MCF 10A (cell line): ENCODE measurements around the gene PFKP. TPM values are rescaled to one million over a fixed set of nuclear protein-coding genes. Genes with fewer than 3 reads are reported as not detected.

Experiments used
- BruUV-seq: library from RNA; stranded (reverse); fragments of 400-500 nt; replicated peaks from 2 replicates; lab custom pipeline; 2021; lab: Mats Ljungman, UMichigan
- CTCF ChIA-PET: fragments of 300-600 bp; sonication (Branson Sonifier 250); formaldehyde crosslinking; extraction: SDS; loops from one replicate; lab custom pipeline; 2021; ENCODE audit warnings: antibody characterized with exemption, inconsistent platforms; lab: Yijun Ruan, JAX
- POLR2A ChIA-PET: fragments of 300-600, 350-650 bp; sonication (Branson Sonifier 250); formaldehyde crosslinking; extraction: SDS; loops from one replicate; lab custom pipeline; 2020; ENCODE audit warnings: antibody characterized with exemption, inconsistent platforms; lab: Yijun Ruan, JAX
- DNase-seq: peaks from one replicate; pipeline ENCODE4 v3.0.0-alpha.2; 2018; ENCODE audit not compliant: unreplicated experiment
- H3K27ac Mint-ChIP-seq: one replicate; pipeline ENCODE4 v1.8.0; 2022; ENCODE audit warnings: mild to moderate bottlenecking, low read depth, mixed read lengths; ENCODE audit not compliant: unreplicated experiment
- H3K27me3 Mint-ChIP-seq: one replicate; pipeline ENCODE4 v1.8.0; 2022; ENCODE audit warnings: mixed read lengths; ENCODE audit not compliant: insufficient read depth, unreplicated experiment
- H3K36me3 Mint-ChIP-seq: one replicate; pipeline ENCODE4 v1.8.0; 2022; ENCODE audit warnings: mild to moderate bottlenecking, moderate library complexity, mixed read lengths; ENCODE audit not compliant: insufficient read depth, unreplicated experiment
- H3K4me1 Mint-ChIP-seq: one replicate; pipeline ENCODE4 v1.8.0; 2022; ENCODE audit warnings: mixed read lengths; ENCODE audit not compliant: insufficient read depth, unreplicated experiment
- H3K4me3 Mint-ChIP-seq: one replicate; pipeline ENCODE4 v1.8.0; 2022; ENCODE audit warnings: mild to moderate bottlenecking, moderate library complexity, mixed read lengths; ENCODE audit not compliant: unreplicated experiment
- H3K9me3 Mint-ChIP-seq: one replicate; pipeline ENCODE4 v1.8.0; 2022; ENCODE audit warnings: mixed read lengths; ENCODE audit not compliant: unreplicated experiment
- intact Hi-C: fragments of 100-400 bp; cut with micrococcal nuclease; formaldehyde crosslinking; loops from 2 replicates; pipeline ENCODE4 v1.14.1; 2022
- total RNA-seq: library from RNA; stranded (reverse); gene quantifications from 2 replicates; pipeline ENCODE4 v1.2.3, GENCODE V29; 2022
- TF ChIP-seq, protein P1 (sequence below): fragments of 200-600 bp; IDR thresholded peaks from one replicate; pipeline ENCODE4 v1.8.0; 2022; ENCODE audit warnings: antibody characterized with exemption, mild to moderate bottlenecking; ENCODE audit not compliant: unreplicated experiment

Gene PFKP
- total RNA-seq, 1 experiment from 2014 or later: 186 TPM

DNA sequence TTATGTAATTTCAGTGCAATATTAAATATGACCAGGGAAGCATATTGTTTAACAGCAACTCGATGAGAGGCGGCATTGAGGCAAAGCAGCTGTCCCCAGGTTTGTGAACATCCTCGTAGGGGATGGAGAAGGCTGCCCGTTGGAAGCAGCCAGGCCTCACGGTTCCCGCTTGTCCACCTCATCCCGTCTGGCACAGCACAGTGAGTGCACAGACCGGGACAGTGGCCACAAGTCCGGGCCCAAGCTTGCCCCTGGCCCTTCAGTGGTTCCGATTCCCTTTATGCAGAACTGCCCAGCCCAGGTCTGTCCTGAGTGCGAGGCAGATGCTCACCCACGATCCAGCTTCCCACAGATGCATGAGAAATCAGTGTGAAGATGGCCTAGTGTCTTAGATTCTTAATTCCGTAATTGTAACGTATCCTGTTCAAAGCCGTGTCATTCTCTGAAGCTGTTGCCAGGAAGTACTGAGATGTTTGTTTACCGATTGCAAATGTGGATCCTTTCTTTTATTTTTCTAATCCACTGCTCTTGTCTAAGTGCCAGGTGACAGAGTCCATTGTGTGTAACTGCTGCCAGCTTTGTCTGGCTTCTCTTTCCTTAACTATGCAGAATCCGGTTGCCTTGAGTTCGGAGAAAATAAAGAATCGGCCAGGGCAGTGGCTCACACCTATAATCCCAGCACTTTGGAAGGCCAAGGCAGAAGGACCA lies 35.5 kb downstream of the PFKP start:
- H3K36me3 Mint-ChIP-seq: peaks cover 65% of the 10 kb centered on the region
- peak; percentile 45 for DNase-seq
- TF ChIP-seq, protein P1, sequence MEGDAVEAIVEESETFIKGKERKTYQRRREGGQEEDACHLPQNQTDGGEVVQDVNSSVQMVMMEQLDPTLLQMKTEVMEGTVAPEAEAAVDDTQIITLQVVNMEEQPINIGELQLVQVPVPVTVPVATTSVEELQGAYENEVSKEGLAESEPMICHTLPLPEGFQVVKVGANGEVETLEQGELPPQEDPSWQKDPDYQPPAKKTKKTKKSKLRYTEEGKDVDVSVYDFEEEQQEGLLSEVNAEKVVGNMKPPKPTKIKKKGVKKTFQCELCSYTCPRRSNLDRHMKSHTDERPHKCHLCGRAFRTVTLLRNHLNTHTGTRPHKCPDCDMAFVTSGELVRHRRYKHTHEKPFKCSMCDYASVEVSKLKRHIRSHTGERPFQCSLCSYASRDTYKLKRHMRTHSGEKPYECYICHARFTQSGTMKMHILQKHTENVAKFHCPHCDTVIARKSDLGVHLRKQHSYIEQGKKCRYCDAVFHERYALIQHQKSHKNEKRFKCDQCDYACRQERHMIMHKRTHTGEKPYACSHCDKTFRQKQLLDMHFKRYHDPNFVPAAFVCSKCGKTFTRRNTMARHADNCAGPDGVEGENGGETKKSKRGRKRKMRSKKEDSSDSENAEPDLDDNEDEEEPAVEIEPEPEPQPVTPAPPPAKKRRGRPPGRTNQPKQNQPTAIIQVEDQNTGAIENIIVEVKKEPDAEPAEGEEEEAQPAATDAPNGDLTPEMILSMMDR: no peak
- H3K9me3 Mint-ChIP-seq: no peaks in the 10 kb centered on the region
- ChIA-PET POLR2A (interaction anchor here (2.5 kb wide), 1 partner anchor 11 kb away, joined by 12 read pairs; no protein-coding TSS in a partner anchor), CTCF (no interaction called here)
- no peaks in the 10 kb centered on the region for H3K27me3 Mint-ChIP-seq
- intact Hi-C loops: no loop called here
- no peak overlapping the region for H3K4me3 Mint-ChIP-seq
- H3K4me1 Mint-ChIP-seq: peaks cover 23% of the 10 kb centered on the region
- BruUV-seq: no TSS peak
- no peak overlapping the region for H3K27ac Mint-ChIP-seq

DNA sequence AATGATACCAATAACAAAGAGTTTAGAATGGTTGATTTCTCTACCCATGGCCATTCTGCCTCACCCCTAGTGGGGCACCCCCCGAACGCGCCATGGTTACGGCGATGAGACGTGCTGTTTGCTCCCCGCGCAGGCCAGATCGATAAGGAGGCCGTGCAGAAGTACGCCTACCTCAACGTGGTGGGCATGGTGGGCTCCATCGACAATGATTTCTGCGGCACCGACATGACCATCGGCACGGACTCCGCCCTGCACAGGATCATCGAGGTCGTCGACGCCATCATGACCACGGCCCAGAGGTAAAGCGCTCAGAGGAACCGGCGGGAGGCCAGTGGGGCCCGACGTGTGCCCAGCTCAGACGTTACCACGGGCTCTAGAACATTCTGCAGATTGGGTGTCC lies 36.3 kb downstream of the PFKP start:
- no peaks in the 10 kb centered on the region for H3K27me3 Mint-ChIP-seq
- no peak overlapping the region for H3K27ac Mint-ChIP-seq
- no peak overlapping the region for H3K4me3 Mint-ChIP-seq
- H3K4me1 Mint-ChIP-seq: peaks cover 26% of the 10 kb centered on the region
- ChIA-PET CTCF (no interaction called here), POLR2A (interaction anchor here (2.5 kb wide), 1 partner anchor 12 kb away, joined by 12 read pairs; no protein-coding TSS in a partner anchor)
- no peaks in the 10 kb centered on the region for H3K9me3 Mint-ChIP-seq
- H3K36me3 Mint-ChIP-seq: peaks cover 69% of the 10 kb centered on the region
- intact Hi-C loops: no loop called here
- BruUV-seq: no TSS peak
- TF ChIP-seq, protein P1: no peak
- DNase-seq: no peak

DNA sequence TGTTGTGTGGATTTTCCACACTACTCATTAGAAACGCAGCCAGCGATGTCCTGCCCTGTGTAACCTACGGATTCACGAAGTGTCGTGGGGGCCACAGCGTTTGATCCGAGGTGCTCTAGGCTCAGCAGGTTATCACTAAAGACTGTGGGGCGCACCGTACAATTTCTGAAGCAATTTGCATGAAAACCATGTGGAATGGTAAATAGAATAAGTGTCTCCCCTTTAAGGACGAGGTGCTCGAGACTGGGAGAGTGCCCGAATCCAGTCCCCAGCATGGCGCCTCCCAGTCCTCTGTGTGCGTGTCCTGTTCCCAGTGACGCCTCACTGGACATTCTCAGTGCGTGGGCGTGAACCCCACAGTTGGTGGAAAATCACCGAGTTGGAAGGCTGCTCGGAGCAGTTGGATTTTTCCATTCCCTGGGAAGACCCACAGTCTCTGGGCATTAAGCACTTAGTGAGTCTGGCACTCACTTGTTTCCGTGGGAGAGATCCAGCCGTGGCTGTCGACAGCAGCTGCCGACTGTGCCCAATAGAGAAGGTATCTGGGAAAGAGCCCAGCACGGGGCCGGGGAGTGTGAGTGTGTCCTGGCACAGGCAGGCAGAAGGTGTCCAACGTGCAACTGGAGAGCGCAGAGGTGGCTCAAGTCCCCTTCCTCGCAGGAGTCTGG lies 37.0 kb downstream of the PFKP start:
- no peak for DNase-seq
- Mint-ChIP-seq H3K36me3 (peaks cover 65% of the 10 kb centered on the region), H3K27me3 (no peaks in the 10 kb centered on the region), H3K4me1 (peaks cover 19% of the 10 kb centered on the region), H3K27ac (no peak overlapping the region), H3K4me3 (no peak overlapping the region), H3K9me3 (no peaks in the 10 kb centered on the region)
- ChIA-PET POLR2A (interaction anchor here (2.5 kb wide), 1 partner anchor 13 kb away, joined by 12 read pairs; no protein-coding TSS in a partner anchor), CTCF (no interaction called here)
- intact Hi-C loops: no loop called here
- BruUV-seq: no TSS peak
- TF ChIP-seq, protein P1: no peak

DNA sequence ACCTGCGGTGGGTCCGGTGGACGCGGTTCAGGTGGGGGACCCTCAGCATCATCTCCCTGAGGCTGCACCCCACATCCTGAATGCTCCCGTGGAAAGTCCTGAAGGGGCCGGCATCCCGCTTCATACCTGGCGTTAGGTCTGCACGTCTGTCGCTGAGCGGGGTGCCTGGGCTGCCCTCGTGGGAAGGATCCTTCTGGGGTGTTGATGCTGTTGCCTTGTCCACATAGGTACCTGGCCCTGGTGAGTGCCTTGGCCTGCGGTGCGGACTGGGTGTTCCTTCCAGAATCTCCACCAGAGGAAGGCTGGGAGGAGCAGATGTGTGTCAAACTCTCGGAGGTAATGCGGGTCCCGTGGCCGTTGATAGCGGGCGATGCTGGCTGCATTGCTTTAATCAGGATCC lies 37.8 kb downstream of the PFKP start:
- peaks cover 60% of the 10 kb centered on the region for H3K36me3 Mint-ChIP-seq
- no peaks in the 10 kb centered on the region for H3K27me3 Mint-ChIP-seq
- BruUV-seq: no TSS peak
- peaks cover 12% of the 10 kb centered on the region for H3K4me1 Mint-ChIP-seq
- ChIA-PET CTCF (no interaction called here), POLR2A (no interaction called here)
- no peak for DNase-seq
- intact Hi-C loops: no loop called here
- TF ChIP-seq, protein P1: no peak
- H3K27ac Mint-ChIP-seq: no peak overlapping the region
- H3K9me3 Mint-ChIP-seq: no peaks in the 10 kb centered on the region
- no peak overlapping the region for H3K4me3 Mint-ChIP-seq
